Activated CD8-positive, alpha-beta memory T cell treated with anti-CD3 and anti-CD28 coated beads, Interleukin-2, amount 10 ng/mL, durations not matched to agents 7 days and 5 days (primary cell): Measurements from ENCODE around the gene CDK14. TPM values are rescaled to one million over a fixed set of nuclear protein-coding genes. Genes with fewer than 3 reads are reported as not detected.

Experiments
- ATAC-seq: fragments of 150-1000 bp; cut with Tn5 transposase; one replicate; pipeline ENCODE4 v1.10.0; 2021; ENCODE audit warnings: moderate library complexity
- CTCF ChIA-PET: fragments of 350-600 bp; sonication (Branson Sonifier 250); formaldehyde crosslinking; loops from one replicate; lab custom pipeline; 2021; ENCODE audit warnings: antibody characterized with exemption; lab: Charles Lee
- DNase-seq: peaks from one replicate; pipeline ENCODE4 v3.0.0-alpha.2; 2020
- H3K27ac Mint-ChIP-seq: one replicate; pipeline ENCODE4 v1.8.0; 2021; ENCODE audit warnings: mild to moderate bottlenecking, mixed read lengths
- H3K27me3 Mint-ChIP-seq: one replicate; pipeline ENCODE4 v1.8.0; 2021; ENCODE audit warnings: mixed read lengths
- H3K36me3 Mint-ChIP-seq: one replicate; pipeline ENCODE4 v1.8.0; 2021; ENCODE audit warnings: mild to moderate bottlenecking, mixed read lengths
- H3K4me1 Mint-ChIP-seq: one replicate; pipeline ENCODE4 v1.8.0; 2021; ENCODE audit warnings: mixed read lengths
- H3K4me3 Mint-ChIP-seq: one replicate; pipeline ENCODE4 v1.8.0; 2021; ENCODE audit warnings: mild to moderate bottlenecking, moderate library complexity, mixed read lengths
- H3K9me3 Mint-ChIP-seq: one replicate; pipeline ENCODE4 v1.8.0; 2022; ENCODE audit warnings: low read depth, mixed read lengths
- total RNA-seq, 2 experiments: library from RNA; stranded (reverse); gene quantifications; one replicate each; pipeline ENCODE4 v1.2.3, GENCODE V29; 2021

CDK14 gene
- total RNA-seq, 2 experiments from 2014 or later: 0.20 to 0.23 TPM

GRCh38 chr7:91005024-91005423 is 408.9 kb downstream of the CDK14 start:
- Mint-ChIP-seq H3K9me3 (peaks cover 2% of the 10 kb centered on the region), H3K4me3 (no peak overlapping the region), H3K4me1 (no peaks in the 10 kb centered on the region), H3K36me3 (no peaks in the 10 kb centered on the region), H3K27me3 (no peaks in the 10 kb centered on the region), H3K27ac (no peak overlapping the region)
- CTCF ChIA-PET: no interaction called here
- no peak for DNase-seq
- no peak for ATAC-seq

GRCh38 chr7:91005841-91006240 is 409.7 kb downstream of the CDK14 start:
- Mint-ChIP-seq H3K4me3 (no peak overlapping the region), H3K4me1 (no peaks in the 10 kb centered on the region), H3K9me3 (peaks cover 2% of the 10 kb centered on the region), H3K27me3 (no peaks in the 10 kb centered on the region), H3K36me3 (no peaks in the 10 kb centered on the region), H3K27ac (no peak overlapping the region)
- CTCF ChIA-PET: no interaction called here
- no peak for ATAC-seq
- no peak for DNase-seq

- DNase-seq: no peak
- no peaks in the 10 kb centered on the region for H3K36me3 Mint-ChIP-seq
- no peak for ATAC-seq
- CTCF ChIA-PET: no interaction called here
- no peaks in the 10 kb centered on the region for H3K27me3 Mint-ChIP-seq
- no peak overlapping the region for H3K4me3 Mint-ChIP-seq
- no peaks in the 10 kb centered on the region for H3K4me1 Mint-ChIP-seq
- peaks cover 2% of the 10 kb centered on the region for H3K9me3 Mint-ChIP-seq
- no peak overlapping the region for H3K27ac Mint-ChIP-seq
Observed at GRCh38 chr7:91007371-91007770, 411.2 kb downstream of the CDK14 start.

- Mint-ChIP-seq H3K27me3 (no peaks in the 10 kb centered on the region), H3K27ac (no peak overlapping the region), H3K4me1 (no peaks in the 10 kb centered on the region), H3K4me3 (no peak overlapping the region), H3K36me3 (no peaks in the 10 kb centered on the region), H3K9me3 (no peaks in the 10 kb centered on the region)
- no peak for DNase-seq
- CTCF ChIA-PET: no interaction called here
- no peak for ATAC-seq
Observed at GRCh38 chr7:91013078-91013477, 417.0 kb downstream of the CDK14 start.

- Mint-ChIP-seq H3K4me3 (no peak overlapping the region), H3K9me3 (no peaks in the 10 kb centered on the region), H3K27me3 (no peaks in the 10 kb centered on the region), H3K27ac (no peak overlapping the region), H3K4me1 (no peaks in the 10 kb centered on the region), H3K36me3 (no peaks in the 10 kb centered on the region)
- DNase-seq (no peak), ATAC-seq (no peak)
- CTCF ChIA-PET: no interaction called here
Observed at GRCh38 chr7:91019686-91020385, 423.7 kb downstream of the CDK14 start.

- ATAC-seq: no peak
- H3K4me1 Mint-ChIP-seq: no peaks in the 10 kb centered on the region
- no peaks in the 10 kb centered on the region for H3K36me3 Mint-ChIP-seq
- CTCF ChIA-PET: no interaction called here
- no peak overlapping the region for H3K4me3 Mint-ChIP-seq
- no peak overlapping the region for H3K27ac Mint-ChIP-seq
- no peaks in the 10 kb centered on the region for H3K27me3 Mint-ChIP-seq
- no peak for DNase-seq
- H3K9me3 Mint-ChIP-seq: no peaks in the 10 kb centered on the region
Observed at GRCh38 chr7:91020636-91021385, 424.7 kb downstream of the CDK14 start.

- Mint-ChIP-seq H3K4me1 (no peaks in the 10 kb centered on the region), H3K27ac (no peak overlapping the region), H3K36me3 (no peaks in the 10 kb centered on the region), H3K27me3 (no peaks in the 10 kb centered on the region), H3K9me3 (no peaks in the 10 kb centered on the region), H3K4me3 (no peak overlapping the region)
- CTCF ChIA-PET: no interaction called here
- ATAC-seq (no peak), DNase-seq (no peak)
Observed at GRCh38 chr7:91021956-91022355, 425.8 kb downstream of the CDK14 start.

- no peaks in the 10 kb centered on the region for H3K36me3 Mint-ChIP-seq
- no peaks in the 10 kb centered on the region for H3K27me3 Mint-ChIP-seq
- ATAC-seq (no peak), DNase-seq (no peak)
- H3K4me3 Mint-ChIP-seq: no peak overlapping the region
- no peaks in the 10 kb centered on the region for H3K4me1 Mint-ChIP-seq
- H3K9me3 Mint-ChIP-seq: no peaks in the 10 kb centered on the region
- H3K27ac Mint-ChIP-seq: no peak overlapping the region
- CTCF ChIA-PET: no interaction called here
Observed at GRCh38 chr7:91025906-91026390, 429.8 kb downstream of the CDK14 start.

- Mint-ChIP-seq H3K27me3 (no peaks in the 10 kb centered on the region), H3K36me3 (no peaks in the 10 kb centered on the region), H3K9me3 (no peaks in the 10 kb centered on the region), H3K4me1 (no peaks in the 10 kb centered on the region), H3K27ac (no peak overlapping the region), H3K4me3 (no peak overlapping the region)
- DNase-seq (no peak), ATAC-seq (no peak)
- CTCF ChIA-PET: no interaction called here
Observed at GRCh38 chr7:91029688-91030087, 433.6 kb downstream of the CDK14 start.

GRCh38 chr7:91030680-91031380 is 434.7 kb downstream of the CDK14 start:
- no peak overlapping the region for H3K4me3 Mint-ChIP-seq
- H3K4me1 Mint-ChIP-seq: no peaks in the 10 kb centered on the region
- DNase-seq (no peak), ATAC-seq (no peak)
- H3K9me3 Mint-ChIP-seq: no peaks in the 10 kb centered on the region
- H3K27me3 Mint-ChIP-seq: no peaks in the 10 kb centered on the region
- CTCF ChIA-PET: no interaction called here
- H3K27ac Mint-ChIP-seq: no peak overlapping the region
- no peaks in the 10 kb centered on the region for H3K36me3 Mint-ChIP-seq

- H3K36me3 Mint-ChIP-seq: no peaks in the 10 kb centered on the region
- H3K4me3 Mint-ChIP-seq: no peak overlapping the region
- CTCF ChIA-PET: no interaction called here
- no peaks in the 10 kb centered on the region for H3K9me3 Mint-ChIP-seq
- DNase-seq: no peak
- no peaks in the 10 kb centered on the region for H3K27me3 Mint-ChIP-seq
- ATAC-seq: no peak
- H3K27ac Mint-ChIP-seq: no peak overlapping the region
- no peaks in the 10 kb centered on the region for H3K4me1 Mint-ChIP-seq
Observed at GRCh38 chr7:91031757-91032156, 435.6 kb downstream of the CDK14 start.

GRCh38 chr7:91033574-91033973 is 437.5 kb downstream of the CDK14 start:
- ATAC-seq (no peak), DNase-seq (no peak)
- H3K9me3 Mint-ChIP-seq: no peaks in the 10 kb centered on the region
- no peaks in the 10 kb centered on the region for H3K27me3 Mint-ChIP-seq
- H3K36me3 Mint-ChIP-seq: no peaks in the 10 kb centered on the region
- no peak overlapping the region for H3K4me3 Mint-ChIP-seq
- H3K27ac Mint-ChIP-seq: no peak overlapping the region
- H3K4me1 Mint-ChIP-seq: no peaks in the 10 kb centered on the region
- CTCF ChIA-PET: interaction anchor here (1.0 to 1.2 kb wide), 2 partner anchors 56 to 578 kb away, joined by 3 read pairs; no protein-coding TSS in a partner anchor

- Mint-ChIP-seq H3K36me3 (no peaks in the 10 kb centered on the region), H3K4me1 (no peaks in the 10 kb centered on the region), H3K9me3 (no peaks in the 10 kb centered on the region), H3K27ac (no peak overlapping the region), H3K27me3 (no peaks in the 10 kb centered on the region), H3K4me3 (no peak overlapping the region)
- CTCF ChIA-PET: interaction anchor here (1.2 kb wide), 1 partner anchor 579 kb away, joined by 3 read pairs; no protein-coding TSS in a partner anchor
- DNase-seq (no peak), ATAC-seq (no peak)
Observed at GRCh38 chr7:91034459-91035368, 438.6 kb downstream of the CDK14 start.
